Epithelial cell of prostate (primary cell): ENCODE results near the gene HOXA11.

Experiments used
- DNase-seq: peaks from one replicate; pipeline ENCODE4 v3.0.0-alpha.2; 2011; ENCODE audit warnings: low read depth, low spot score
- H3K27ac ChIP-seq: fragments of 450-650 bp; 2 replicates; pipeline ENCODE4 v1.5.1; 2017; ENCODE audit warnings: mild to moderate bottlenecking

Gene HOXA11

DNA sequence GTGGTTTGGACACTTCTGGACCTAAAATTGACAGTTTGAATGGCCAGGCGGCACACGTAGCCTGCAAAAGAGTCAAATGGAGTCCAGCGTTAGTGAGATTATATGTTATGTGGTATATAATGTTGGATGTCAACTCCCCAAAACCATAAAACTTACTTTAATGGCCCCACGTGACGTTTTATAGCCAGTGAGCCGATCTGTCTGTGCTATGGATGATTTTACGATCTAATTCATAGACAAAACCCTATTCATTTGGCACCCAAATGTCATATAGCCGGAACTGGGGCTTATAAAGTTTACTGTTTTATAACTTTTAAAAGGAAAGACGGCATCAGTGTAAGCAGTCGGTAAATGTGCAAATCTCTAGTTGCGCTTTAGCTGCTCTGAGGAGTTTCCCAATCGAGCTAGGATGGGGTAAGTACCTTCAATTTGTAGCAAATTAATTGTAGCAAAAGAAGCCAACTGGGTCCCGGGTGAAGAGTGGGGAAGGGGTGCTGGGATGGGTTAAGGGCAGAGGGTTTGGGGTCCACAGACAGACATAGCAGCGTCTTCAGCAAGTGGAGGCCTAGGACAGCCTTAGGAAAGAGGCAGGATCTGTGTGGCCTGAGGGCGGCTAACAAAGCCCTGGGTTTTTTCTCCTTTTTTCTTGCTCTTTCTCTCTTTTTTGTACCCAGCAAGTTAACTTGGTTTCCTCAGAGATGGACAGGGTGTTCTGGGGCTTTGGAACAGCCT lies 44.7 kb downstream of the HOXA11 start:
- DNase-seq = no peak
- H3K27ac ChIP-seq = peak overlapping the region; percentile 59

DNA sequence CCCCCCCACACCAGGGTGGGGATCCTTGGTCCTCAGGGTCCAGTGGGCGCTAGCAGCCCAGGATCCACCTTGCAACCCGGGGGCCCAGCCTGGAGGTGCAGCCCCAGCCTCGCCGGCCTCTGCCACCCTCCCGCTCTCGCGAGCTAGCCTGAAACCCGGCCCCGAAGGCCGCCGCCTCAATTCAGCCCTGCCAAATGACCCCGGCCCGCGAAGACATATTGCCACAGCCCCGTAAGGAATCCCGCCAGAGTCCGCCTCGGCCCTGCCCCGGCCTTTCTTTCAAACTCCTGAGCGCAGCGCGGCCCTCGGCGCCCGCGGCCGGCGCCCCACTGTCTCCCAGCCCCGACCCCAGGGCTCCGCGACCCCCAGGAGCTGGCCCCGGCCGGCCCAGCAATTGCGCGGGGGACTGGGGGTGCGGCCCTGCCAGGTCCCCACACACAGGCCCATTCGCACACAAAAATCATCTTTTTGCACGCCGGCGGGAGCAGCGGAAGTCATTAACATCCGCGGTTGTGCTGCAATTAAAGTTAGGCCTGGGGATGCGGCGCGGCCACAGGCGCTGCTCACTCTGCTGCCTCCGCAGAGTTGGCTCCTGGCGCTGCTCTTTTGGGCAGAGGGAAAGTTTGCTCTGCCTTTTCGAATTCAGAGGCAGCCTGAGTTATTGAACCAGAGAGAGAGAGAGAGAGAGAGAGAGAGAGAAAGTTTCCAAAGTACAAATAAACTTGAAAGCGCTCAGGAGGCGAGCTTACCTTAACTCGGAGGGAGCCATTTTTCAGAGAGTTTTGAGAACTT lies 45.5 kb downstream of the HOXA11 start:
- peak overlapping the region; percentile 59 for H3K27ac ChIP-seq
- DNase-seq = no peak

DNA sequence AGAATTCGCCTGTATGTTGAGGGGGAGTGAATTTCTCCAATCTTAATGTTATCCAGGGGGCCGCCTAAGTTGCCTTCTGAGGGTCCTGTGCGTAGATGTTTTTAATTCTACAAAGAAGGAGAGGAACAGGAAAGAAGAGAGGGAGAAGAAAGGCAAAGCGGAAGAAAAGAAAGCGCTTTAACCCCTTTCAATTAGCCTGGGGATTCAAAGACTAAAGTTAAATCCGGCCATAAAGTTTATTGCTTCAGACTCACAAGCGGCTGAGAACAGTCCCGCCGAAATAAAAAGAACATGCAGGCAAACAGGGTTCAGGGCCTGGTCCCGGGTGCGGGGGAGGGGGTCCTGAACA lies 46.1 kb downstream of the HOXA11 start:
- H3K27ac ChIP-seq = peak overlapping the region; percentile 59
- DNase-seq = no peak

DNA sequence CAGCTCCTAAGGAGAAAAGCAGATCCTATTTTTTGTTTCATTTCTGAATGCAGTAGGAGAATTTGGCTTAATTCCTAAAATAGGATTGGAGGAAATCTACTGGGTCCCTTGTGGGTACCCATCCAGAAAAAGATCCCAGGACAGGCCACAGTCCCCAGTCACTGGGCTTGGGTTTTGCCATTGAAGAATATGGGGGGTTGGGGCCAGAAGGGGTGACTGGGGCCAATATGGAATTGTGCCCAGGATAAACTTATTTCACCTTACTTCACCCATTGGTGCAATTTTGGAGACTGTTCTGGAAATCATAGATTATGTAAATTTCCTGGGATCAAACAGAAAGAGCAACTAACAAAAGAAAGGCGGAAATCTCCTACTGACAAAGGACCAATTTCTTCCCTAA lies 46.6 kb downstream of the HOXA11 start:
- peak overlapping the region; percentile 59 for H3K27ac ChIP-seq
- DNase-seq = no peak

DNA sequence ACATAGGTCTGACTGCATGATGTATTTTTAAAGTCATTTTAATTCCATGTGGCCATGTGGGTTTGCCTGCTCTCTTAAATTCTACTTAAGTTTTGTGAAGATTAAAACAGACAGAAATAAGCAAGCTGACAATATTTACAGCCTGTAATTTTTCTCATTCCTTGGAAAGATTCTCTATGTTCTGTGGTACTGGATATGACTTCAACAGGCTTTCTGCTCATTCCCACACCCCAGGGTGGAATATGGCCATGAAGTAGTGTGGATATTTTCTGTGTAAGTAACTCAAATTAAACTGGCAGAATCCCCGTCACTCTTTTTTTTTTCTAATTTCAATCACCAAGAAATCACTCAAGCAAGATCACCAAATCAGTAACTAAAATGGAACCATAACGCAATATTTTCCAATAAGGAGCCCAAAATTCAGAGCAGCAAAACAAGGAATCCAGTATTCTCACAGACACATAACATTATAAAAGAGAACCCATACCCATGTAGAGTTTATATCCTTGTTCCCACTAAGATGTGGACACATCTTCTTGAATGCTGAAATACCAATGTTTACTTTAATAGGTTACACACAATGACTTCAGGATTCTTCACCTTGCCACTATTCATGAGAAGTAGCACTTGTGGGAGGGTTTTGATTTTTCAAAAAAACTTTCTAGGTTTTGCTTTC lies 47.3 kb downstream of the HOXA11 start:
- H3K27ac ChIP-seq = peak overlapping the region; percentile 59
- DNase-seq = no peak

DNA sequence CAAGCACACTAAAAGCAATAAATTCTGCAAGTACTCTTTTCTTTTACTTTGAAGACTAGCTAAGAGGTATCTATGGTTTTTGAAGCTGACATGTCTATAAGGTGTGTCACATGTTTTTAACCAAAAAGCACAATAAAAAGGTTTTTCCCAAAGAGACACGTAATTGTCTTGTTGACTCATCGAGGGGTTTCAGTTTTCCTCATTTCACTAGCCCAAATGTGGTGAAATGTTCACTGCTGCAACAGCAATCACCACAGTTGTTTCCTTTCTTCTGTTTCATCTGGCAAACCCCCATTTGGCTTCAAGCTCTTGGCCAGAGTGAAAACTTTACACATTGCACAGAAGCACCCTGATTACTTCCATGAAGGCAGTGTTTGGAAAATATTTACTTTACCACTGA lies 50.6 kb downstream of the HOXA11 start:
- no peak for DNase-seq
- peak overlapping the region; percentile 33 for H3K27ac ChIP-seq

DNA sequence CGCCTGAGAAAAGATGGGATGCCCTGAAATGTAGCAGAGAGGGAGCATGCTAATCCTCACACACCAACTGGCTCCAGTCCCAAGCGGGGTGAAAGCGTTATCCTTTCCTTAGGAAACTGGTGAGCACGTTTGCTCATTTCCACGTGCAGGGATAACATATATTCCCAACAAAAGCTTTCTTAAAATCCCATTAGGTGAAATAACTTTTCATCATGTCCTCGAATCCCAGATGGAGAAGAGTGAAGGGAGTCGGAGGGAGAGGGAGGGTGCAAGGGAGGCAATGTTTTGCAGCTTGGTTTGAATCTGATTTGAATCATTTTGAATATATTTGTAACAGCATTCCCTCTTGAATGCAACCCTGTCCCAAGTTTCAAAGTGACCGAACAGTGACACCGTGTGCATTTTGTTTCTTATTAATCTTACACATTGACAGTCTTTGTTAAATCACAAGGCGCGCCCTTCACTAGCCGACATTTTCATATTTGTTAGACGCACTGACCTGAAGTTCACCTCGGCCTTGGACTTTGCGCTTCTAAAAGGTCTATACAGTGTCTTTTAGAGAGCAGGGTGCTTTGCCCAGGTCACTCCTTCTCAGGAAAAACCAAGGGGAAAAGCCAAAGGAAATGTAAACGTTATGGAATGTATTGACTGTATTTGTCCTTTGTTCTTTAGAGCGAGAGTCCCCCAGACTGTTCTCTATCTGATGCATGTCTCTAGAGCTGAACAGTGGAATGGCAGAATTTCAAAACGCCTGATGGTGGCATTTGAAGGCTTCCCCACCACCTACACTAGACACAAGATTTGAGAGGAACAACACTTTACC lies 51.4 kb downstream of the HOXA11 start:
- peak overlapping the region; percentile 33 for H3K27ac ChIP-seq
- DNase-seq = no peak

DNA sequence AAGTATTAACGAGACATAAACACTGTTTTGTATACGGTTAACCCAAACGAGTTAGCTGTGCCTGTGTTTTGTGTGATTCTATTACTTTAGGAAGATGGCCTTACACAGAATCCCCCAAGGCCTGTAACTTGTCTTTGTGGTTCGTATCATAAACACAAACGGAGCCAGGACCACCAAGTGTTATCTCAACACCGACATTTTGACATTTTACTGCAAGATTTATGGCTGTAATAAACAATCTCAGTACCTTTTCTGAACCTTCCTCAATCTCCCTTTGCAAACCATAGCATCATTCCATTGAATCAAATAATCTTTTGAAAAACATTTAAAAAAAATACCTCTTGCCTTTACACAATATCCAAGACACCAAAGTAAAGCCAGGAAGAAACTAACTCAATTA lies 52.1 kb downstream of the HOXA11 start:
- H3K27ac ChIP-seq = no peak overlapping the region
- no peak for DNase-seq

DNA sequence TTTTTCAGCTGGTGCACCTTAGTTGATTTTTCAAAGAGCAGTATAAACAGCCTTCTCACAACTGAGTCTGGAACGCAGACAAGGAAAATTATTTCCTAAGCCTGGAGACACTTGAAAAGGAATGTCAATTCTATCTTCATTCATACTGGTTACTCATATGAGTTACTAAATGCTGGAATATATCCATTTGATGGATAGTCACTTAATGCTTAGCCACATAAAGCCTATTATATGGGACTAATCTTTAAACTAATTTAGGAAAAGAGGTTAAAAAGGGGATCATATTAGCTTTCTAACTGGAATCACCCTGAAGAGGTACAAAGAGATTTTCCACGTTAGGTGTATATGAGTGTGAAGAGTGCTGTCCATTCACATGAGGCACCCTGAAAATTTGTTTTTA lies 52.8 kb downstream of the HOXA11 start:
- DNase-seq = no peak
- no peak overlapping the region for H3K27ac ChIP-seq

DNA sequence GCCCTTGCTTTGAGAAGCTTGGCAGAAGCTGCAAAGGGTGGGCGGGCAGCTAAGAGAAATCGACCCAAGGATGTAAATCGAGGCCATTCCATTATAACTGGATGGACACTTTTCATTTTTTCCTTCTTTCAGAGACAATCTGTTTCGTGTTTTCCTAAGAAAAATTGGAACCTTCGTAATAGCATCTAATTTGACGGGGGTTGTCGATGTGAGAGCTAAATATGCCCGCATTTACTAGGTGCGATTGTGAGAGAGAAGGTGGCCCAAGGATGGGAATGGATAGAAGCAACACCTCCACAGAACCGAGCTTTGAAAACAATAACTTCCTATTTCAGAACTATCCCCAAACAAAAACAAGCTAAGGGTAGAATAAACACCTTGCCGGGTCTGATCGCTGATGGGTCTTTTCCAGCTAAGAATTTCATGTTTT lies 53.6 kb downstream of the HOXA11 start:
- no peak for DNase-seq
- H3K27ac ChIP-seq = no peak overlapping the region
